ENCODE results near the gene ETV5. TPM values are rescaled to one million over a fixed set of nuclear protein-coding genes. Genes with fewer than 3 reads are reported as not detected.

ETV5 gene
- total and polyA plus RNA-seq, 2 of the 4 experiments (the other 2 are of a cell fraction) = 15.7 to 20.1 TPM

DNA sequence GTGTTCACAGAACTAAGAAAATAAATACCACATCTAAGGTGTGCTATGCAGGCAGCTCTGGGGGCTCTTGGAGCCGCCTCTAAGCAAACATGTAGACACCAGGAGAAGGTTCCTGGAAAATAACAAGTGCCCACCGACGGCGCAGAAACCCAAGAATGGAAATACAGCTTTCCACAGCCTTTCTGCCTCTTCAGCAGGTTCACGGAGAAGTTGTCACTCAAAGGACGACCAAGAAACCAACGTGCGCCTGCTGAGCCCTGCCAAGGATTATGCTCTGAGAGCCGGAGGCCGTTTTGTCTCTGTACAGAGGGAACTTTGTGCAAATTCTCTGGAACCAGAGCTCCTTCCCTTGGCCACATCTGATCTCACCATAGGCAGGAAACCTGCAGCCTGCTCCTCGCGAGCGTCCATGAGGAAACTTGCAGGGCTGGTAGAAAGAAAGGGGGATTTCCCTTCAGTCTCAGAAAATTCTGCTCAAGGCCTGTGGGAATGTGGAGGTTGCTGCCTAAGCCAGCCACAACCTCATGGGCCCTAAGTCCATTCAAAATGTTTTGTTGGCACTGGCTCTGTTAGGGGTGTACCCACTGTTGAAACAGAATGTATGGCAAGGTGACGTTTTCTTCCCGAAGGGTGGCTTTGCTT, 40.6 kb upstream of the ETV5 start:
- Histone ChIP-seq H4K8ac (ENCODE audit: low read depth in 2 of 2, low read length in 2 of 2) (no peak overlapping the region), H3K4me3 (ENCODE audit: insufficient read depth, low read depth, low read length) (no peak overlapping the region), H3K36me3 (ENCODE audit: control insufficient read depth, insufficient read depth, low read length) (no peaks in the 10 kb centered on the region), H3K4me1 (ENCODE audit: control insufficient read depth, insufficient read depth, low read length) (no peaks in the 10 kb centered on the region), H4K5ac (ENCODE audit: low read depth, low read length) (no peak overlapping the region), H2BK20ac (ENCODE audit: low read depth, low read length) (no peak overlapping the region), H3K9me3 (ENCODE audit: control insufficient read depth, insufficient read depth, low read length) (no peaks in the 10 kb centered on the region), H2BK5ac (ENCODE audit: low read depth, low read length, poor library complexity, severe bottlenecking) (no peak overlapping the region), H3K23ac (ENCODE audit: low read depth, low read length) (no peak overlapping the region), H3K9ac (ENCODE audit: low read depth, low read length) (no peak overlapping the region), H3K79me1 (ENCODE audit: low read depth in 1 of 2, low read length in 2 of 2) (no peaks in the 10 kb centered on the region), H4K20me1 (ENCODE audit: insufficient read depth, low read length) (no peaks in the 10 kb centered on the region), H2AK5ac (ENCODE audit: low read depth, low read length) (no peak overlapping the region), H3K14ac (replicated peaks; ENCODE audit: low read depth, low read length) (no peak overlapping the region), H3K27ac (ENCODE audit: insufficient read depth, low read length) (no peak overlapping the region), H3K18ac (ENCODE audit: low read depth, low read length) (no peak overlapping the region), H2BK15ac (ENCODE audit: low read depth, low read length) (no peak overlapping the region), H3K9me1 (ENCODE audit: insufficient read depth, low read length) (no peaks in the 10 kb centered on the region), H2AK9ac (replicated peaks; ENCODE audit: low read depth, low read length, poor library complexity) (no peak overlapping the region), H3K27me3 (ENCODE audit: control insufficient read depth, insufficient read depth, low read length) (peaks cover 19% of the 10 kb centered on the region), H2AFZ (replicated peaks; ENCODE audit: low read length, poor library complexity) (no peak overlapping the region), H2BK120ac (ENCODE audit: low read depth, low read length) (no peak overlapping the region), H3K4me2 (ENCODE audit: low read depth, low read length) (no peak overlapping the region), H3K56ac (ENCODE audit: extremely low read depth, insufficient read depth, low read length) (no peak overlapping the region), H4K91ac (ENCODE audit: insufficient read depth, low read depth, low read length) (no peak overlapping the region), H3K4ac (ENCODE audit: low read depth, low read length) (no peak overlapping the region)
- in situ Hi-C loops (cut with MboI; ENCODE audit: low sequenced_read_pairs) (no loop called here), intact Hi-C loops (cut with micrococcal nuclease) (no loop called here), dilution Hi-C loops (cut with HindIII; ENCODE audit: low sequenced_read_pairs, unreplicated experiment) (no loop called here)
- 76% methylated on average over 4 of the region's 15 CpGs; no CpG with 5 or more reads in 1 of the 2 experiments for WGBS, 2 experiments (ENCODE audit: extremely low coverage in 2 of 2, insufficient read length in 1 of 2)
- CTCF ChIA-PET = no interaction called here
- BruUV-seq (replicated peaks) = no TSS peak
- TF ChIP-seq MAZ (IDR thresholded peaks at IDR 0.05; ENCODE audit: borderline replicate concordance, low read depth, low read length) = no peak
- POLR2A ChIA-PET (ENCODE audit: unreplicated experiment) = no interaction called here
- ATAC-seq (ENCODE audit: low read depth) (no peak), DNase-seq (no peak)

Data from IMR-90 (cell line).